Caco-2 (cell line): ENCODE results near the gene EHF. TPM values are rescaled to one million over a fixed set of nuclear protein-coding genes. Genes with fewer than 3 reads are reported as not detected.

Experiments
- BruUV-seq: library from RNA; stranded (reverse); fragments of 400-500 nt; replicated peaks from 2 replicates; lab custom pipeline; 2021; lab: Mats Ljungman, UMichigan
- CTCF ChIA-PET: fragments of 300-600 bp; sonication (Branson Sonifier 250); formaldehyde crosslinking; loops from one replicate; lab custom pipeline; 2022; ENCODE audit warnings: antibody characterized with exemption; lab: Charles Lee
- POLR2A ChIA-PET: fragments of 300-600 bp; sonication (Branson Sonifier 250); formaldehyde crosslinking; loops from one replicate; lab custom pipeline; 2022; ENCODE audit warnings: antibody characterized with exemption; lab: Charles Lee
- DNase-seq, 2 experiments: peaks; one replicate each; pipeline versions ENCODE4 v3.0.0 to v3.0.0-alpha.2; 2020 to 2022
- H3K27me3 ChIP-seq: replicated peaks from 2 replicates; pipeline ENCODE4 v1.6.0; 2011; ENCODE audit warnings: low read length; ENCODE audit not compliant: control insufficient read depth, insufficient read depth
- H3K36me3 ChIP-seq: 2 replicates; pipeline ENCODE4 v1.5.1; 2011; ENCODE audit warnings: low read length; ENCODE audit not compliant: control insufficient read depth, insufficient read depth
- H3K4me1 ChIP-seq: fragments of 250-450 bp; sonication (Bioruptor Pico); 2 replicates; pipeline ENCODE4 v1.5.1; 2020; ENCODE audit warnings: mild to moderate bottlenecking
- H3K4me3 ChIP-seq: 2 replicates; pipeline ENCODE4 v1.5.1; 2011; ENCODE audit warnings: low read depth, mild to moderate bottlenecking, control low read depth, low read length
- H3K9me3 ChIP-seq: fragments of 250-450 bp; sonication (Bioruptor Pico); 2 replicates; pipeline ENCODE4 v1.5.1; 2020; ENCODE audit warnings: mild to moderate bottlenecking, moderate library complexity
- H3K27ac Mint-ChIP-seq: one replicate; pipeline ENCODE4 v1.8.0; 2022; ENCODE audit warnings: mixed read lengths; ENCODE audit not compliant: unreplicated experiment
- H3K27me3 Mint-ChIP-seq: one replicate; pipeline ENCODE4 v1.8.0; 2022; ENCODE audit warnings: mixed read lengths; ENCODE audit not compliant: insufficient read depth, unreplicated experiment
- H3K36me3 Mint-ChIP-seq: one replicate; pipeline ENCODE4 v1.8.0; 2022; ENCODE audit warnings: mild to moderate bottlenecking, mixed read lengths; ENCODE audit not compliant: insufficient read depth, unreplicated experiment
- H3K4me1 Mint-ChIP-seq: one replicate; pipeline ENCODE4 v1.8.0; 2022; ENCODE audit warnings: low read depth, mixed read lengths; ENCODE audit not compliant: unreplicated experiment
- H3K4me3 Mint-ChIP-seq: one replicate; pipeline ENCODE4 v1.8.0; 2022; ENCODE audit warnings: mild to moderate bottlenecking, moderate library complexity, mixed read lengths; ENCODE audit not compliant: unreplicated experiment
- H3K9me3 Mint-ChIP-seq: one replicate; pipeline ENCODE4 v1.8.0; 2022; ENCODE audit warnings: mixed read lengths; ENCODE audit not compliant: unreplicated experiment
- intact Hi-C: fragments of 100-400 bp; cut with micrococcal nuclease; formaldehyde crosslinking; loops from one replicate; pipeline ENCODE4 v1.10.0; 2022; ENCODE audit not compliant: unreplicated experiment
- total RNA-seq: library from RNA; stranded (reverse); gene quantifications from 2 replicates; pipeline ENCODE4 v1.2.3, GENCODE V29; 2022
- TF ChIP-seq, protein P1 (sequence below), 2 experiments: fragments of 200-600 bp in 1 of 2; IDR thresholded peaks; 1 replicate in 1 of 2; 2 replicates in 1 of 2; pipeline versions ENCODE4 v1.5.1 to v1.8.0; 2011 to 2022; ENCODE audit warnings: antibody characterized with exemption in 1 of 2, control low read depth in 1 of 2, inconsistent platforms in 1 of 2, low read depth in 1 of 2, low read length in 1 of 2, mild to moderate bottlenecking in 1 of 2, moderate library complexity in 1 of 2; ENCODE audit not compliant: insufficient read depth in 1 of 2, severe bottlenecking in 1 of 2, unreplicated experiment in 1 of 2

EHF gene
- total RNA-seq, 1 experiment from 2014 or later: 0.11 TPM

DNA sequence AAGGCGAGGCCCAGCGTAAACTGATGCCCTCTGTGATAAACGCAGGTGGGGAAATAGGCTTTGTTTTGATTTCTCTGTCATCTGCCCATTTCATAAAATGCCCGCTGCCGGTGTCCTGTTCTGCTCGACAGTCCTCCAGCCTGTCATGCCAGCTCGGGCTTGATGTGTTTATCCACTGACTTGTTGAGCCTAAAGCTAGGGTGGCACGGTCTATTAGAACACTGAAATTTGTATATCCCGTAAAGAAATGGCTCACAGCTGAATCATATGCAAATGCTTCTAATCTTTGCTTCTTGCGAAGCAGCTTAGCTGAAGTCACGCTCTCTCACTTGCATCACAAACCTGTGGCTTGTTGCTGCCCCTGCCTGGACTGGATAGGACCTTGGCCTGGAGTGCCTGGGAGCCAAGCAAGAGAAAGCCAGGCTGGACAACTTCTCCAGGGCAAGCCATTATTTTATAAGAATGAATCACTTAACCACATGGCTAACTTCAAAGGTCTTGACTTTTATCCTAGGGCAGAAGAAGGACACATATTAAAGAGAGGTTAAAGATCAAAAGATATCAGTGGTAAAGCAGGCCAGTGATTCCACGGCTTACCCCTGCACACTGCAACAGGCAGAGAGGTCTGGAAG is 33.1 kb downstream of the EHF start:
- no peak overlapping the region for H3K4me3 ChIP-seq
- TF ChIP-seq, protein P1, sequence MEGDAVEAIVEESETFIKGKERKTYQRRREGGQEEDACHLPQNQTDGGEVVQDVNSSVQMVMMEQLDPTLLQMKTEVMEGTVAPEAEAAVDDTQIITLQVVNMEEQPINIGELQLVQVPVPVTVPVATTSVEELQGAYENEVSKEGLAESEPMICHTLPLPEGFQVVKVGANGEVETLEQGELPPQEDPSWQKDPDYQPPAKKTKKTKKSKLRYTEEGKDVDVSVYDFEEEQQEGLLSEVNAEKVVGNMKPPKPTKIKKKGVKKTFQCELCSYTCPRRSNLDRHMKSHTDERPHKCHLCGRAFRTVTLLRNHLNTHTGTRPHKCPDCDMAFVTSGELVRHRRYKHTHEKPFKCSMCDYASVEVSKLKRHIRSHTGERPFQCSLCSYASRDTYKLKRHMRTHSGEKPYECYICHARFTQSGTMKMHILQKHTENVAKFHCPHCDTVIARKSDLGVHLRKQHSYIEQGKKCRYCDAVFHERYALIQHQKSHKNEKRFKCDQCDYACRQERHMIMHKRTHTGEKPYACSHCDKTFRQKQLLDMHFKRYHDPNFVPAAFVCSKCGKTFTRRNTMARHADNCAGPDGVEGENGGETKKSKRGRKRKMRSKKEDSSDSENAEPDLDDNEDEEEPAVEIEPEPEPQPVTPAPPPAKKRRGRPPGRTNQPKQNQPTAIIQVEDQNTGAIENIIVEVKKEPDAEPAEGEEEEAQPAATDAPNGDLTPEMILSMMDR (IDR thresholded peaks at IDR 0.05; ENCODE audit: insufficient read depth in 1 of 2, low read depth in 1 of 2, low read length in 1 of 2, severe bottlenecking in 1 of 2, unreplicated experiment in 1 of 2): peak in 1 of 2 experiments; percentile 40
- peaks cover 21% of the 10 kb centered on the region for H3K4me1 ChIP-seq
- peaks cover 6% of the 10 kb centered on the region for H3K36me3 Mint-ChIP-seq
- intact Hi-C loops: loop anchor here (1.0 to 2.0 kb wide), 3 partner anchors 14 to 68 kb away; no protein-coding TSS in a partner anchor
- H3K4me3 Mint-ChIP-seq: no peak overlapping the region
- H3K9me3 Mint-ChIP-seq: peaks cover 10% of the 10 kb centered on the region
- H3K27me3 Mint-ChIP-seq: no peaks in the 10 kb centered on the region
- peak; percentile 66 to 82 for DNase-seq
- no peaks in the 10 kb centered on the region for H3K27me3 ChIP-seq
- peaks cover 26% of the 10 kb centered on the region for H3K4me1 Mint-ChIP-seq
- CTCF ChIA-PET: interaction anchor here (0.6 to 1.6 kb wide), 4 partner anchors 14 to 1502 kb away, joined by 3 to 6 read pairs (median 4); no protein-coding TSS in a partner anchor
- H3K9me3 ChIP-seq: no peaks in the 10 kb centered on the region
- no peaks in the 10 kb centered on the region for H3K36me3 ChIP-seq
- POLR2A ChIA-PET: interaction anchor here (0.6 to 1.6 kb wide), 2 partner anchors 13 to 332 kb away, joined by 3 to 5 read pairs; no protein-coding TSS in a partner anchor
- peak overlapping the region; percentile 15 for H3K27ac Mint-ChIP-seq
- BruUV-seq: no TSS peak

DNA sequence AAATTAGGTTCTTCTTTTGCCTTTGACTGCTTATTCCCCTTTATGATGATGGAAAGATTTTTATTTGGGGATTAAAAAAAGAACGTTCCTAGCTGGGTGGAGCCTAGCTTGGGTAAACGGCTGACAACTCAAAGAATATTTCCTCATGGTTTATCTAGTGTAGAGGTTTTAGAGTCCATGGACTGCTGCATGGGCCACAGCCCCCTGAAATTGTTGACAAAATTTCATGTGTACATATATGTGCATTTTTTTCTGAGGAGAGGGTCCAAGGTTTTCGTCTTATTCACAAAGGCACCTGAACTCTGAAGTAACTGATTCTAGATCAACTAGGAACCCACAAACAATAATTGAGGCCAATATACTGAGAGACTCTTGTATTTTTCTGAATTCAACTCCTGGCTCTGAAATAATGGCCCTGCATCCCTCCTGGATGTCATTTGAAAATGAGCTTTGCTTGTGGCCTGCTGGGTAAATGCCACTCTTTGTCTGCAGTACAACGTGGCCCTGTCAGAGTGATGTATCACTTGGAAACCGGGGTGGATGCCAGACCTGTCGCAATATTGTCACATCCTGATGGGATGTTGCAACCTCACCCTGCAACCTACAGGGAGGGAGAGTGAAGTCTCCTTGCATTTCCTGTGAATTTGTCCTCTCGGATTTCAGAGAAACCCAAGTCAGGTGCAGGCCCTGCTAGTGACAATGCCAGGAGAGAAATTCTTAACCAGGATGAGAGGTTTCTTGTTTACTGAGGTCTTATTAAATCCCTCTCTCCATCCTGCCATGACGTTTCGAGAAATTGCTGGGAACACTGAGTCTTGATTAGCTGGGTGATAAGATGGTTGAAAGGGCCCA is 33.8 kb downstream of the EHF start:
- Histone ChIP-seq H3K4me1 (peaks cover 21% of the 10 kb centered on the region), H3K9me3 (no peaks in the 10 kb centered on the region), H3K4me3 (no peak overlapping the region), H3K27me3 (no peaks in the 10 kb centered on the region), H3K36me3 (no peaks in the 10 kb centered on the region)
- DNase-seq: peak; percentile 78 to 82
- Mint-ChIP-seq H3K4me3 (no peak overlapping the region), H3K36me3 (peaks cover 6% of the 10 kb centered on the region), H3K4me1 (peaks cover 26% of the 10 kb centered on the region), H3K27me3 (no peaks in the 10 kb centered on the region), H3K27ac (peak overlapping the region; percentile 43), H3K9me3 (peaks cover 10% of the 10 kb centered on the region)
- intact Hi-C loops: loop anchor here (1.0 to 2.0 kb wide), 3 partner anchors 14 to 68 kb away; no protein-coding TSS in a partner anchor
- POLR2A ChIA-PET: interaction anchor here (0.6 to 1.6 kb wide), 2 partner anchors 14 to 331 kb away, joined by 3 to 5 read pairs; no protein-coding TSS in a partner anchor
- TF ChIP-seq, protein P1 (IDR thresholded peaks at IDR 0.05; ENCODE audit: insufficient read depth in 1 of 2, low read depth in 1 of 2, low read length in 1 of 2, severe bottlenecking in 1 of 2, unreplicated experiment in 1 of 2): no peak
- CTCF ChIA-PET: interaction anchor here (0.6 to 1.6 kb wide), 4 partner anchors 11 to 67 kb away, joined by 3 to 6 read pairs (median 4); no protein-coding TSS in a partner anchor
- BruUV-seq: no TSS peak
